NT2/D1 (cell line): ENCODE data around the gene WNK2.

ENCODE experiments used
- SUZ12 ChIP-seq: IDR thresholded peaks from 2 replicates; pipeline ENCODE4 v1.6.1; 2011; ENCODE audit not compliant: insufficient read length, insufficient read depth; ENCODE audit errors: extremely low read depth
- YY1 ChIP-seq: IDR thresholded peaks from 2 replicates; pipeline ENCODE4 v1.6.1; 2011; ENCODE audit not compliant: insufficient read length, insufficient read depth
- ZNF274 ChIP-seq: IDR thresholded peaks from 2 replicates; pipeline ENCODE4 v1.6.1; 2011; ENCODE audit warnings: mild to moderate bottlenecking, low read depth, low read length

DNA sequence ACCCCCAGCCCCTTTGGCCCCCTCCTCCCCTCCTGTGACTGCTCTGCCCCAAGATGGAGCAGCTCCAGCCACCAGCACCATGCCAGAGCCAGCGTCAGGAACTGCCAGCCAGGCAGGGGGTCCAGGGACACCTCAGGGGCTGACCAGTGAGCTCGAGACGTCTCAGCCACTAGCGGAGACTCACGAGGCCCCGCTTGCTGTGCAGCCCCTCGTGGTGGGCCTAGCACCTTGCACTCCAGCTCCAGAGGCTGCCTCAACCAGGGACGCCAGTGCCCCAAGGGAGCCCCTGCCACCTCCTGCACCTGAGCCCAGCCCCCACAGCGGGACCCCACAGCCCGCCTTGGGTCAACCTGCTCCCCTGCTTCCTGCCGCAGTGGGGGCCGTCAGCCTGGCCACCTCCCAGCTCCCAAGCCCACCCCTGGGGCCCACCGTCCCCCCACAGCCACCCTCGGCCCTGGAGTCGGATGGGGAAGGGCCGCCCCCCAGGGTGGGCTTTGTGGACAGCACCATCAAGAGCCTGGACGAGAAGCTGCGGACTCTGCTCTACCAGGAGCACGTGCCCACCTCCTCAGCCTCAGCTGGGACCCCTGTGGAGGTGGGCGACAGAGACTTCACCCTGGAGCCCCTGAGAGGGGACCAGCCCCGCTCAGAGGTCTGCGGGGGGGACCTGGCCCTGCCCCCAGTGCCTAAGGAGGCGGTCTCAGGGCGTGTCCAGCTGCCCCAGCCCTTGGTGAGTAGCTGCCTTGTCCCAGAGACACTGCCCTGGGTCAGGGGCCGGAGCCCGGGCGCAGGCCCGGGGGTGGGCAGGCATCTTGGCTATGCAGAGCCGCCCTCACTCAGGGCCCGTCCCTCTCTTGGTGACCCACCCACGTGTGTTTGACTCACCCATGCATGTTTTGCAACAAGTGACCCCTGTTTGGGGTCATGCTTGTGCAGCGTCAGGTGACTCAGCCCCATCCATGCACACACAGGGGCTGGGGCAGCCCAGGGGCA lies 105.2 kb downstream of the WNK2 start:
- TF ChIP-seq YY1 (no peak), ZNF274 (no peak), SUZ12 (no peak)
